Right lobe of liver (tissue), 4 donors: Measurements from ENCODE around the gene STAB1.

ENCODE experiments used
- POLR2A ChIP-seq: fragments of 450-650 bp; IDR thresholded peaks from one replicate; pipeline ENCODE4 v1.6.1; 2017; ENCODE audit warnings: antibody characterized with exemption, mild to moderate bottlenecking
- TF ChIP-seq, protein P1 (sequence below), 4 donors: fragments of 200-600 bp in 3 of 4; fragments of 450-650 bp in 1 of 4; IDR thresholded peaks; one replicate each; pipeline versions ENCODE4 v1.5.1 to v1.8.0; 2016 to 2022; ENCODE audit warnings: antibody characterized with exemption in 4 of 4, mild to moderate bottlenecking in 2 of 4
- donor health status: DM: no; HTN: no; CAD: no.
- donor health status: DM: no; HTN: no; CAD: no.
- donor health status: DM: no; HTN: yes; CAD: no.

DNA sequence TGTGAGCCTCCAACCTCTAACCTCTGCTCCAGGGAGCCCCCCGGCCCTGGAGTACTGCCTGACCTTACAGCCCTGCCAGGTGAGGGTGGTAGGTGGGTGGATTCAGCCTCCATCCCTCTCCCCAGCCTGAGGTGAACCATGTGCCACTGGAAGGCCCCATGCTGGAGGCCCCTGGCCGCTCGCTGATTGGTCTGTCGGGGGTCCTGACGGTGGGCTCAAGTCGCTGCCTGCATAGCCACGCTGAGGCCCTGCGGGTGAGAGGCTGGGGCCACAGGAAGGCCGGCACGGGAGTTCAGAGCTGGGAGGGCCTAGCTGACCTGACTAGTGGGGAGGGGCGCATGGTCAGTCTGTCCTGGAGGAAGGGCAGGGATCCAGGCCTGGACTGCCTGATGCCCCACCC is 19.4 kb downstream of the STAB1 start:
- TF ChIP-seq, protein P1, sequence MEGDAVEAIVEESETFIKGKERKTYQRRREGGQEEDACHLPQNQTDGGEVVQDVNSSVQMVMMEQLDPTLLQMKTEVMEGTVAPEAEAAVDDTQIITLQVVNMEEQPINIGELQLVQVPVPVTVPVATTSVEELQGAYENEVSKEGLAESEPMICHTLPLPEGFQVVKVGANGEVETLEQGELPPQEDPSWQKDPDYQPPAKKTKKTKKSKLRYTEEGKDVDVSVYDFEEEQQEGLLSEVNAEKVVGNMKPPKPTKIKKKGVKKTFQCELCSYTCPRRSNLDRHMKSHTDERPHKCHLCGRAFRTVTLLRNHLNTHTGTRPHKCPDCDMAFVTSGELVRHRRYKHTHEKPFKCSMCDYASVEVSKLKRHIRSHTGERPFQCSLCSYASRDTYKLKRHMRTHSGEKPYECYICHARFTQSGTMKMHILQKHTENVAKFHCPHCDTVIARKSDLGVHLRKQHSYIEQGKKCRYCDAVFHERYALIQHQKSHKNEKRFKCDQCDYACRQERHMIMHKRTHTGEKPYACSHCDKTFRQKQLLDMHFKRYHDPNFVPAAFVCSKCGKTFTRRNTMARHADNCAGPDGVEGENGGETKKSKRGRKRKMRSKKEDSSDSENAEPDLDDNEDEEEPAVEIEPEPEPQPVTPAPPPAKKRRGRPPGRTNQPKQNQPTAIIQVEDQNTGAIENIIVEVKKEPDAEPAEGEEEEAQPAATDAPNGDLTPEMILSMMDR (IDR thresholded peaks at IDR 0.05): no peak
- TF ChIP-seq POLR2A: no peak
